NCI-H1930 (cell line): Measurements from ENCODE around the gene ARHGEF28.

Experiments
- DNase-seq, 2 experiments: peaks; one replicate each; lab custom pipeline; 2025; lab: John Stamatoyannopoulos, UW

The ARHGEF28 gene

DNA sequence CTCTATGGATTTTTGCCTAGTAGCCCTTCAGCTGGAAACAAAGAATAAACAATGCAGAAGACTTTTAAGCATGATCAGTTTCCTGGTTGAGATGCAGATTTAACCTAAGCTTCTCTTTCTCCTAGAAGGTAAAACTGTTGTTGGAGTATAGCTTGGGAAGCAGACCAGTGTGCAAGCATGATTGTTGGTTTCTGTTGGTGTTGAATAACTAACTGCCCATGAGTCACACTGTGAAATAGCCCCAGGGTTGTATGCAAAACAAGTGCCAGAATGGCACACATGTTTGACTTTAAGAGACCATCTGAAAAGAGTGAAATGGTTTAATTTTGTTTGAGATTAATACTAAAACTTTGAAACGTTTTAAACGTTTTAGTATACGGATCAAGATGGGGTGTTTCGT, 227.1 kb downstream of the ARHGEF28 start:
- DNase-seq: peak in 1 of 2 experiments; percentile 5

DNA sequence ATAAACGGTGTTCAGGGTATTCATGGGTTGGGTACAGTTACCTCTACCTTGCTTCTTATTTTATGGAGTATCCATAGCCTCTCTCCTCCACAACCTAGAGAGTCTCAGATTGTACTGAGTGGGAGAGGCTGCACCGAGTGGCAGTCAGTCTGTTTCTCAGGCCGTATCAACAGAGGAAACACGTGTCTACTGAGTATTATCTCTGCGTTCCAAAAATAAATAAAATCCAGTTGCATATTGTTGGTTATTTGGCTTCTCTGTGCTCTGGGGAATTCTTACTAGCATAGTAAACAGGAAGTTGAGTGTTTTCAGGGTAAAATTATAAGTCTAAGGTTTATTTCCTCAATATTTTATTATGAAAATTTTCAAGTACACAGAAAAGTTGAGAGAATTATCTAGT, 231.0 kb downstream of the ARHGEF28 start:
- no peak for DNase-seq

DNA sequence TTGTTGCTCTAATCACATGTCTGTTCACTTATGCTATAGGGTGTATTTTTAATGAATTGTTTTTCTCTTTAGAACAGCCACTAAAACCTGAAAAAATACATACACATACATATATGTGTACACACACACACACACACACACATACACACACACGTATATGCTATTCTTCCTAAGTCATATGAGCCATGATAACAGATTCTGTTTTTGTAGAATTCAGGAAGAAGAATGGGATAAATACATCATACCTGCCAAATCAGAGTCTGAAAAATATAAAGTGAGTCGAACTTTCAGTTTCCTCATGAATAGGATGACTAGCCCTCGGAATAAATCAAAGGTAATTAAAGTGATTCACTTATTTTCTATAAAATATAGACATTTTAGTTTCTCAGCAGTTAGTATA, 231.4 kb downstream of the ARHGEF28 start:
- DNase-seq: no peak

DNA sequence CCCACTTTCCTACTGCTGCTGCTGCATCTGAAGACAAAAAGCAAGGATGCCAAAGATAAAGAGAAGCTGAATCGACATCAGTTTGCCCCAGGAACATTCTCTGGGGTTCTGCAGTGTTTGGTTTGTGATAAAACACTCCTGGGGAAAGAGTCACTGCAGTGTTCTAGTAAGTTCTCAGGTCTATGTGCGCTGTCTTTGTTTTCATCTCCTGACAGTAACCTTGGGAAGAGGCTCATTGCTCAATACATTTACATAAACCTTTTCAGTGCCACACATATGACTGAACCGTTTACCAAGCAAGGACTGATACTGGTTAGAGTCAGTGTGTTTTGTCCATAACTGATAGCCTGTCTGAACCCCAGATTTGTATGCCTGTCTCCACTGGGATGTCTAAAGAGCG, 232.1 kb downstream of the ARHGEF28 start:
- DNase-seq: no peak

DNA sequence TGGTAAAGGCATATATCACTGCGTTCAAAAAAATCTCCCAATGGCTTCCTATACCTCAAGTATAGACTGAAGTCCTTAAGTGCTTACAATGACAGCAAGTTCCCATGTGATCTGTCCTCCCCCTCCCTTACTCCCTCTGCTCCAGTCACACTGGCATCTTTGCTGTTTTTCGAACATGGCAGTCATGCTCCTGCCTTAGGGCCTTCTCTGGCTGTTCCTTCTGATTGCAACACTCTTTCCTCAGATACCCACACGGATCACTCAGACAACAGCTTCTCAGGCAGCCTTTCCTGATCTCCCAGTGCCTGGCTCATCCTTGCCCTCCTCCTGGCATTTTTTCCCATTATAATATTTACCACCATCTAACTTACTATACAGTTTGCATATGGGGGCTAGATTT, 232.8 kb downstream of the ARHGEF28 start:
- DNase-seq: no peak

DNA sequence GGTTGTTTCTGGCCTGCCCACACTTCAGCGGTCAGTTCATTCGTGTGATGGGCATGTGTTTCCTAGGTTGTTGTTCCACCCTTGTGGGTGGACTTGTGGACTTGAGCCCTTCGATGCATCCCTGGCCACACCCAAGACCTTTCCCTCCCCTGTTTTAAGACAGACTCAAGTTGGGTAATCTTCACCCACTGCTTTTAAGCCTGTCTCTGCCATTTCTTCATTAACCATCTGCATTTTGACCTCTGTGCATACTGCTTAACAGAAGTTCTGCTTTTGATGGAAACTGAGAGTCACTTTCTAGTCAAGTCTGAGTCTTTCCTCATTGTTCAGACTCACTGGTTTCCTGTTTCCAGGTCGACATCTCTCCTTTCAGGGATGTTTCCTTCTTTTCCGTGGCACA, 233.7 kb downstream of the ARHGEF28 start:
- no peak for DNase-seq

DNA sequence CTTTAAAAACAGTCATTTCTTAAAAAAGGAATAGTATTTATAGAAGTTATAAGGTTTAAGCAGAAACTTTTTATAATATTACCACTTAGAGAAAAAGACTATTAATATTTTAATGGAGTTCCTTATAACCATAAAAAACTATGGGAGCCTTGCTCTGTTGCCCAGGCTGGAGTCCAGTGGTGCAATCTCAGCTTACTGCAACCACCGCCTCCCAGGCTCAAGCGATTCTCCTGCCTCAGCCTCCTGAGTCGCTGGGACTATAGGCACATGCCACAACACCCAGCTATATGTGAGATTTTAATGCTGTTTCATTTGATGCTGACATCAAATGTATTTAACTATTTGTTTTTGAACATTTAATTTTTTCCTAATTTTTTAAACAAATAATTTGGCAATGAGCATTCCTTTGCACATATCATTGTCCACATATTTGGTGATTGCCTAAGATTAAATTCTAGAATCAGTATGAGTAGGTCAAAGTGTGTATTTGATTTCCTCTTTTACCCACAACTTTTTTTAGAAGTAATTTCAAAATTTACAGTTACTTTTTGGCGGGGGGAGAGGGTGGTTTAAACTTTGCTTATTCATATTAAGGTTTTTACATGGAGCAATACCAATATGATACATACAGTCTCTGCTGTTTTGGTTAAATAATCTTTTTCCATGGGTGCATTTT, 235.5 kb downstream of the ARHGEF28 start:
- DNase-seq: no peak

DNA sequence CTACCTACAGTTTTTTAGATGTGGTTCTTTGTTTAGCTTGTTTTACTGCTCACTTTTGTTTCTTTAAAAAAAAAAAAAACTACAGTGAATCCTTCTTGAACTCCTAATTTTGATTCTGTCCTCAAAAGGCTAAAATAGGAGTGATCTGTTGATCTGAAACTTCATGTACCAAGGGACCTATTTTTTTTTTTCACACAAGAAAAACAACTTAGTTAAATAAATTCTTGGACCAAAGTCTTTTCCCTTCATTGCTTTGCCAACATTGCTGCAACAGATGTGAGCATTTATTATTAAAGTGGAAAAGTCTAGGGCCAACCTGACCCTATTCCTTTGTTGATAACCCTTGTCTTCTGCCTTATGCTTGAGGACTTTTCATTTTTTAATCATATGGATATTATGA, 236.8 kb downstream of the ARHGEF28 start:
- no peak for DNase-seq

DNA sequence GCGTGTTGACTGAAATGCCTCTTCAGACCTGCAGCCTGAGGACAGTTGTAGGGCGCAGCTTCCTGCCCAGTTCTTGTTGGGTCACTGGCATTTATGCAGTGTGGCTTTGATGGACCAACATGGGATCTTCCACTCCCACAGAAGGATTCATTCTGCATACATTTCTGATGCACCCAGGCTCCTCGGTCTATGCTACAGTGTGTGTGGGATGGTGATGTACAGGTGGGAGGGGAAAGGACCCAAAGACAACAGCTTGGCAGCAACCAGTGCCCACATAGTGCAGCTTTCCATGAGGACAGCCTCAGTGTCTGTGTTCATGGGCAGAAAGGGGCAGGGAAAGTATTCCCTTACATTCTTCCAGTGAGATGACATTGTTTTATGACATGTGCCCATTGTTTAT, 237.9 kb downstream of the ARHGEF28 start:
- DNase-seq: no peak

DNA sequence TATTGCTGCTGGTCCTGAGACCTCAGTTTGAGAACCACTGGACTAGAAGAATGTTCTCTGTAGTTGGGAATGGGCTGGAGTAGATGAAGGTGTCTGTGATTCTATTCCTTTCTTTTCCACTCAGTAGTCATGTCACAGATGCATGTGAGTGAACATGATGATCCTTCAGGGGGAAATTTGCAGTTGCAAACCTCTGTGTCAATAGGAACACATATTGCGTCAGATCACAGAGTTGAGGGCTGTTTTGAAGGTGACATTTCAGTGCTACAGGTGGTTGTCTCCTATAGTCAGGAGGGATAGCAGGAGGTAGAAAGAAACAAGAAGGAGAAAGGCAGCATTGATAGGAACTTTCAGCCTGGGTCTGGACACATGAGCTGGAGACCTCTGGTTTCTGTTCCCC, 239.3 kb downstream of the ARHGEF28 start:
- no peak for DNase-seq

DNA sequence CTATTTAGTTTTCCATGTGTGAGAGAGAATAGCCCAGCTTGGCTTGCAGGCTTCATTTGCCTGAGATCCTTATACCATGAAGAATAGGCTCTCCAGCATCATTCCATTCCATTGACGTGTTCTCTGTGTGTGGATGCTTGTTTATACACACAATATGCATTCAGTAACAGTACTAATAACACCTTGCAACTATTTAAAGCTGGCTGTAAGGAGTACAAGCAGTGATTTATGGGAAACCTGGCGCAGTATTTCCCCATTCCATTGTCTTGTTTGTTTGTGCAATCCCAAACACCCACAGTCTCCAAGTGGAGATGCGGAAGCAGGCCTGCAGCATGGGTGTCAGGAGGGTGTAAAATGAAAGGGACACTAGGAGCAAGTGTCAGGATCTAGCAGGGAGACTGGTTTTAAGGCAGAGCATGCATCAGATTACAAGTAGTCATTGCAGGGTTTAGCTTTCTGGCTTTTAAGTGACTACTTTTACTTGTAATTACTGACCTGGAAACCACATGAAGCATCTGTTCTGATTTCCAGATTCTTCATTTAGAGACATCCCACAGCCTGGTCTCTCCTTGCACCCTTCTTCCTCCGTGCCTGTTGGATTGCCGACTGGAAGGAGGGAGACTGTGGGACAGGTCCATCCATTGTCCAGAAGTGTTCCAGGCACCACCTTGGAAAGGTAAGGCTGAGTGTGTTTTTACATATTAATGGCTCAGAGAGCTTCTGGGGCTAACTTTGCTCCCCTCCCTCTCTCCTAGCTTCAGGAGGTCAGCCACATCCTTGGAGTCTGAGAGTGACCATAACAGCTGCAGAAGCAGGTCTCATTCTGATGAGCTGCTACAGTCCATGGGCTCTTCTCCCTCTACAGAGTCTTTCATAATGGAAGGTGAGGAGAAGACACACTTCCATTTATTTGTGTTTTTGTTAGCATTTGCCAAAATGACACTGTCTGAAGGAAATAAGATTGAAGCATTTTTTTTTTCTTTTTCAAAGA, 241.6 kb downstream of the ARHGEF28 start:
- no peak for DNase-seq

DNA sequence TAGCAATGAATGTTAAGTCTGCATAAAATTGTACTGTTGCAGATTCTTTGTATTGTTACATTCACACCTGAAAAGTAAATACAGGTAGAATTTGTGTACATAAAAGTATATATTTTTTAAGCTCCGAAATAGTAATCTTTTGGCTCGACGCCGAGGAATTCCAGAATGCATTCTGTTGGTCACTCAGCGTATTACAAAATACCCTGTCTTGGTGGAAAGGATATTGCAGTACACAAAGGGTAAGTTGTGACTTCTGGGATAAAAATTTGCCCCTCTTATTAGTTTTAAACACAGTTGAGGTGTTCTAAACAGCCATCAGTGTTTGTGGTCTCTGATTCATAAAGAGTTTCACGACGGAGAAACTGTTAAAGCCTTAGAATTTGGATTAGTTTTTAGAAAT, 257.6 kb downstream of the ARHGEF28 start:
- no peak for DNase-seq

DNA sequence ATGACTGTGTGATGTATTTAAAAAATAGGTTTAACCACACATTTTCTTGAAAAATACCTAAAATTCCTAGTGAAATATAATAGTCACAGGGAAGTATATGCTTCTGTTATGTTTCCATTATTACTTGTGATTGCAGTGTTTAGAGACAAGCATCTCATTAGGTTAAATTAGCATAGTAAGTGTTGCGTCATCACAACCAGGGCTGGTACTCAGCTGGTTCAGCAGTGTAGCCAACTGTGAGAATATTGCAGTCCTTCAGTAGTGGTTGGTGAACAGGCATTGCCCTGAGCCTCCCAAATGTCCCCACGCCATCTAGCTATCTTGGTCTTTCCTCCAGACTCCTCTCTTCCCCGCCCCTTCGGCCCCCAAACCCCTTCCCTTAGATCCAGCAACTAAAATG, 261.7 kb downstream of the ARHGEF28 start:
- DNase-seq: no peak

DNA sequence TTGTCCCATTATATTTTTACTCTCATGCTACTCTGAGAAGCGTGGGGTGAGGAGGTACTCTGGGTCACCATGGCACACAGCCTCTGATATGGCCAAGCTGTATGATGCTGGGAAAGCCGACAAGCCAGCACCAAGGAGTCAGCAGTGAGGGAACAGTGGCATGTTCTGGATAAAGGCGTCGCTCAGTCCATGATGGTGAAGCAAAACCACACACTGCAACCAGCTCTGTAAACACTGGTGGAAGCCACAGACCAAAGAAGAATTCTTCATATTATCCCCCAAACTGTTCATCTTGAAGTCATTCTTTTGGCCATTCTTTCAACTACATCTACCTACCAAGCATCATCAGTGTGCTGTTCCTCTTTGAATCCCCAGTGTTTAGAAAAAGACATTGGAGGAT, 264.6 kb downstream of the ARHGEF28 start:
- no peak for DNase-seq

DNA sequence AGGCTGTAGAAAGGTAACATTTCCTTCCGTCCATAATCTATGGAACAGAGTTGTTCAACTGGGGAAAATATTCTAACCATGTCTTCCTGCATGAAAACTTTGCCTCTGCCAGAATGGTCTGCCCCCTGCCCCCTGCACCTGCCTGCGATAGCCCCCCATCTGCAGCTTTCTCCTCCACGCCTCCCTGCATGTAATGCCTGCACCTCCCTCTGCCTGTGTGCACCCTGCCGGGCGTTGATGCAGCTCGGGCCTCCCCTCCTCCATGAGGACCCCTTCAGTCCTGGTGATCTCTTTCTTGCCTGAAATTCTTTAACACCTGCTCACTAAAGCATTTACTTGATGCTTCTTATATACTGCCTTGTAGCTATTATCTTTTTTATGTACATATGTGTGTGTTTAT, 266.2 kb downstream of the ARHGEF28 start:
- DNase-seq: no peak

DNA sequence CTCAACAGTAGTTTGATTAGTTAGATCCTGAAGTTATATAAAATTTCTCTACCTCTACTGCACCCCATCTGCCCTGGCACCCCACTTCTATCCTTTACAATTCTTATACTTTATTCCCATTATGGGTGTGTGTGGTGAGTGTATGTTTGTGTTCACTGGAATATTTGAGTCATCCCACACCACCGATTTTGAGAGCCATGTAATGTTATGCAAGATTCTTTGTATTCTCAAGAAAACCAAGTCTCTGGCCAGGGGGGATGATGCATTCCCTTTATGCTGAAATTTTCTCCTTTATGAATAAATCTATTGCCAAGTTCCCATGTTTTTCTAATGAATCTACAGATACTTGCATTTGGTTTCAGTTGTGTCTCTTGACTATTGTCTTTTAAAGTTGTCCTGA, 266.8 kb downstream of the ARHGEF28 start:
- no peak for DNase-seq

DNA sequence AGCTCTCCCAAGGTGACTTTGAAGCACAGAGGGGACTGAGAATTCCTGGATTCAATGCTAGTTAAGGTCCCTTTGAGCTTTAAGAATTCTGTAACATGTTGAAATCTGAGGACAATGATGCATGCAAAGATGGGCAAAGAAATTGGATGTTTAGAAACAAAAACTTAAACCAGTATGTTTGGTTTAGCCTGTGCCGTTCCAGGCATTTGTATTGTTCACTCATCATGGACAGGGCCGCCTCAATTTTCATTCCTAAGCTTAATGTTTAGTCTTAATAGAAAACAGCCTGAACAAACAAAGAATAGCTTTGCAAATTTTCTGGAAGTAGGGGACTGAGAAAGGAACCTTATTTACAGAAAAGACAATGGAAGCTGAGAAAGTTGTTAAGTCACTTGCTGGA, 267.8 kb downstream of the ARHGEF28 start:
- DNase-seq: no peak

DNA sequence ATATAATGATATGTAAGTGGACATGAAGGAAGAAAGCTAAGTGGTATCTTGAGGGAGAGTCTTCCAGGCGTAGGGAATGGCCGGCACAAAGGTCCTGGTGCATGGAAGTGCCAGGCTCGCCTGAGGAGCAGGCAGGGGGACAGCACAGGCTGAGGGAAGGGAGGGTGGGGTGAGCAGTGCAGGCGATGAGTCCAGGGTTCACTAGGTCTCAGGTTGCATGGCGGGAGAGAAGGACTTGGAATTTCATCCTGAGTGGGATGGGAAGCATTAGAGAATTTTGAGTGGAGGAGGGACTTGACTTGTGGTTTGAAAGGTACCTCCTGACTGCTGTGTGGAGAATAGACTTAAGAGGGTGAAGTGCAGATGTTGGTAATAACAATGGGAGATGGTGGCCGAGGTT, 268.9 kb downstream of the ARHGEF28 start:
- no peak for DNase-seq

DNA sequence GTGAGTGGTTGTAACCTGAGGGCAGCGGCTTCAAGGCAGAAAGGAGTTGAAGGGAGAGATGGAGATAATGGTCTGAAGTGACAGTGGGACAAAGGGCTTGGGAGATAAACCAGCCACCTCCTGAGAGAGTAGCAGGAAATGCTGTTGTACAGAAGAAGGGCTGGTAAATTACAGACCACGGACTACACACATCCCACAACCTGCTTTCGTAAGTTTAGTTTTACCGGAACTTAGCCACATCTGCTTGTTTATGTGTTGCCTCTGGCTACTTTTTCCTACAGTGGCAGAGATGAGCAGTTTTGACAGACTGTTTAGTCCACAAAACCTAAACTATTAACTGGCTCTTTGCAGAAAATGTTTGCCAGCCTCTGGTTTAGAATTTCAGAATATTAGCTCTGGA, 269.5 kb downstream of the ARHGEF28 start:
- DNase-seq: no peak

DNA sequence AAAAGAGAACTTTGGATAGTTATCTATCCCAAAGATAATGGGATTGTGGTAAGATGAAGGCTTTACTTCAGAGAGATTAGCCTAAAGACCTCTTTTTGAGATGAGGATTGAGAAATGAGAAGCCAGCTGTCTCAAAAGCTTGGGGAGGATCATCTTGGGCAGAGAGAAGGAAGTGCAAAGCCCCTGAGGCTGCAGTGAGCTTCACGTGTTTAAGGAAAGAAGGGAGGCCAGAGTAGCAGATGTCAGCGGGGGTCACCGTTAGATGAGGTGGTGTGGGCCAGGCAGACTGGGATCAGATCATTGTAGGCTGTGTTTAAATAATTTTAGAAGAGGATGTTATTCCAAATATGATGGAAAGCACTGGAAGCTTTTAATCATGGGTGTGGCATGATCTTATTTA, 270.1 kb downstream of the ARHGEF28 start:
- DNase-seq: no peak

DNA sequence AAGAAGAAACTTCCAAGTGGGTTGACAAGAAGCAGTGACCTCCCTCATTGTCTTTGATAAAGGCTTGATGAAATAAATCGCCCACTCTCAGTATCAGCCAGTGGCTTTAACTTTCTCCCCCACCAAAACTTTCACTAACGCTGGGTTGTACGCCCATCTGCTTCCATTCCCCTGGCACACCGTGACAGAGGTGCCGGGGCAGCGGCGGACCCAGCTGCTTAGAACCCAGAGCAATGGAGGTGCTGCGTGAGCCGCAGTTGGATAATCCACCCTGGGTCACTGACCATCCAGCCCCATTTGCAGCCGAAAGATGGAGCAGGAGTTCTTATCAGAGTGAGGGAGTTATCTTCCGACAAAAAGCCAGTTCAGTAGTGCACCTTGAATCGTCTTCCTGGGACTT, 270.7 kb downstream of the ARHGEF28 start:
- DNase-seq: no peak

DNA sequence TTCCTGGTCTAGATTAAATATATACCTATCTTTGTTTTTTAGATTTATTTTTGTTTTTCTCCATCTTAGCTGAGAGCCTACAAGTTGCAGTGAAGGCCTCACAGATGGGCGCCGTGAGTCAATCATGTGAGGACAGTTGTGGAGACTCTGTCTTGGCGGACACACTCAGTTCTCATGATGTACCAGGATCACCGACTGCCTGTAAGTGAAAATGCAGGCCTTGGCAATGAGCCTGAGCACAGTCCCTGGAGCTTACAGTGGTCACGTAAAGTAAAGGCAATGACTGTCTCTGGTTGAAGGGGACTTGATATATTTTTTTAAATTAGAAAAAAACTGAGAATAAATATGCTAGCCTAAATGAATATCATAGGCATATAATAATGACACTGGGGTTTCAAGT, 271.9 kb downstream of the ARHGEF28 start:
- no peak for DNase-seq

DNA sequence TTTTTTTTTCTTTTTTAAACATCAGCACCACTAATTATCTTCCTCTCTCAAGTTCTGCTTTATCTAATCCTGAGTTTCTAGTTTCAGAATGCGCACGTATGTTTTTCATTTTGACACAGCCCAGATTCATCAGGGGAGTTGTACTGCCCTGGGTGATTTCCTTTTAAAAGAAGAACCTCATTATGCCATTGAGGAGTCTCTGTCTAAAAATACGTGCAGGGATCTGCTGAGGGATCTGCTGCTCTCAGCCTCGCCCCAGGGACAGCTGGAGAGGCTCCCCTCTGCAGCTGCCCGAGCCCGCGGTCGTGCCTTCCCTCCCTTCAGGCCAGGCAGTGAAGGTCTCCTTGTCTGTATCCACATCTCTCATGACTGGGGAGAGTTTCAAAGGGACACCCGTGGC, 273.1 kb downstream of the ARHGEF28 start:
- no peak for DNase-seq
